GM12865 (cell line): ENCODE results near the gene SLC22A23.

Experiments used
- DNase-seq: peaks from one replicate; pipeline ENCODE4 v3.0.0; 2010; ENCODE audit warnings: low read depth
- H3K4me3 ChIP-seq: 2 replicates; pipeline ENCODE4 v1.5.1; 2011; ENCODE audit warnings: mild to moderate bottlenecking, low read depth, low read length, control low read depth
- TF ChIP-seq, protein P1 (sequence below): IDR thresholded peaks from 2 replicates; pipeline ENCODE4 v1.5.1; 2011; ENCODE audit warnings: low read length, control low read depth, low read depth, inconsistent platforms; ENCODE audit not compliant: insufficient read depth; ENCODE audit errors: missing control alignments

The SLC22A23 gene

DNA sequence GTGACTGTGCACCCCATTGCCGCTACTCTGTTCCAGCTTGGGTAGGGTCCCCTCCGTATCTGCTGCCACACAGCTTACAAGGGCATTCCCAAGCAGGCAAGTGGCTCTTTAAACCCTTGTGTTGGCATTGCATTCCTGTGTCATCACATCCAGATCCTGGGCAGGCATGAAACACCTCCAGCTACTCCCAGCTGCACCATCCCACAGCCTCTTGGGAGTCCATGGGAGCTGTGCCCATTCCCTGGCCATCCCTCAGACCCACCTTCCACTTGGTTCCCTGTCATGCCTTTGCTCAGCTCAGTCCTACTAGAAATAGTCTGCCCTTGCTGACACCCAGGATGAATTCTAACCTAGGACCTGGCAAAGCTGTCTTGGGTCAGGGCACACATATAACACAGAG is 110.4 kb downstream of the SLC22A23 start:
- no peak overlapping the region for H3K4me3 ChIP-seq
- TF ChIP-seq, protein P1, sequence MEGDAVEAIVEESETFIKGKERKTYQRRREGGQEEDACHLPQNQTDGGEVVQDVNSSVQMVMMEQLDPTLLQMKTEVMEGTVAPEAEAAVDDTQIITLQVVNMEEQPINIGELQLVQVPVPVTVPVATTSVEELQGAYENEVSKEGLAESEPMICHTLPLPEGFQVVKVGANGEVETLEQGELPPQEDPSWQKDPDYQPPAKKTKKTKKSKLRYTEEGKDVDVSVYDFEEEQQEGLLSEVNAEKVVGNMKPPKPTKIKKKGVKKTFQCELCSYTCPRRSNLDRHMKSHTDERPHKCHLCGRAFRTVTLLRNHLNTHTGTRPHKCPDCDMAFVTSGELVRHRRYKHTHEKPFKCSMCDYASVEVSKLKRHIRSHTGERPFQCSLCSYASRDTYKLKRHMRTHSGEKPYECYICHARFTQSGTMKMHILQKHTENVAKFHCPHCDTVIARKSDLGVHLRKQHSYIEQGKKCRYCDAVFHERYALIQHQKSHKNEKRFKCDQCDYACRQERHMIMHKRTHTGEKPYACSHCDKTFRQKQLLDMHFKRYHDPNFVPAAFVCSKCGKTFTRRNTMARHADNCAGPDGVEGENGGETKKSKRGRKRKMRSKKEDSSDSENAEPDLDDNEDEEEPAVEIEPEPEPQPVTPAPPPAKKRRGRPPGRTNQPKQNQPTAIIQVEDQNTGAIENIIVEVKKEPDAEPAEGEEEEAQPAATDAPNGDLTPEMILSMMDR = no peak
- no peak for DNase-seq

DNA sequence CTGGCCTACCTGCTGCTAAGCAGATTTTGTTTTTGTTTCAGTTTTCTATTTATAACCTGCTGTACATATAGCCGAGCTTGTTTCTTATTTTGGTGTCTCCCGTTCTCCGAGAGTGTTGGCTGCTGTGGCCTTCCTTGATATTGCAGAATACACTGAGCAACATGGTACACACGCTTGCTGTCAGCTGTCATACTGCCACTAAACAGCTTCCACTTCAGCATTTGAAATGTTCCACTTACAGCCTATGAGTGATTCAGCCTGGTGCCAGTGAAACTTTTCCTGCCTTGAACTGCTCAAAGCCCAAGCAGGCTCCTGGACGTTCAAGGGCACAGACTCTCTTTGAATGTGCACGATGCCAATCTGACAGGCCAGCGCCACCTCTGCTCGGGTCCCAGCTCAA is 111.0 kb downstream of the SLC22A23 start:
- no peak overlapping the region for H3K4me3 ChIP-seq
- TF ChIP-seq, protein P1 = no peak
- DNase-seq = no peak

DNA sequence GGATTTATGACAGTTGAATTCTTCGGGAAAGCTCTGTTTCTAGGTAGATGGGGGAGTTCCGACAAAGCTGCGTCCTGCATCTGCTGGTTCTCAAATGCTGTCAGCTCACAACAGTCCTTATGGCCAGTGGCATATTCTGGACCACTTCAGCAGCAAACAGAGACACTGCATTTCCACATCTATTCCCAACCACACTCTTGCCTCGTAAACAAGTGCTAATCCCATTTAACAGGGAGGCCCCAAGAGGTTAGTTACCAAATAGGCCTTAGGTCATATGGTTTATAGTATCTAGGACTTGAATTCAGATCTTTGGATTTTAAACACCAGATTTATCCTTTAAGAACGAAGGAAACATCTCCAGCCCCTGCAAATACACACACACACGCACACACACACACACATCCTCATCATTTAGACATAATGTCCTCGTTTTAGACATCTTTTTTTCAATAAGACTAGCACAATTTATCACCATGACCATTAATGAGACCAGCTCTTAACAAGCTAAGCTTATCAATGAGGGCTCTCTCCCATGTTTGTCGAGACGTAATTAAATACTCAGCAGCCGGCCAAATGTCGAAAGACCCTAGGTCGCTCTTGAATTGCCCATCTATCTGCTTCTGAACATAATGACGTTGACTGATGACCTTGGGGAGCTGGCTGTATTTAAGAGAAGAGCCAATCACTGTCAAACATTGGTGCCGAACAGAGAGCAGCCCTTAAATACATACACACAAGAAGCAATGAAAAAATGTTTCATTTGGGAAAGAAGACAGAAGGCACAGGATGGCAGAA is 113.6 kb downstream of the SLC22A23 start:
- TF ChIP-seq, protein P1 = no peak
- H3K4me3 ChIP-seq = no peak overlapping the region
- DNase-seq = no peak

DNA sequence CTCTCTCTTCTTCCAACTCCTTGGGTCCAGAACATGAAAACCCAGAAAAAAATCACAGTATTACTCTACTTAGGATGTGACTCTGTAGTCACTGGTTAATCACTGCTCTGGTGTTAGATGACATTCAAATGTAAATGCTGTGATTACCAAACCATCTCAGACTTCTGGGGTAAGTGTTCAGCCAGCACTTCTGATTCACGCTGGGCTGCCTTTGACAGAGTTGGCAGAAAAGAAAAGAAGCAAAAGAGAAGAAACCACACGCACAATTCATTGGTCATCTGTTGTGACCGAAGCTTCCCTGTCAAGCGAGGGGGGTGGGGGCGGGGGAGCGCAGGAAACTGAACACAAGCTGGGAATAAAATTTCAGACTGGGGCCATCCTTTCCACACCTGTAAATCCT is 115.4 kb downstream of the SLC22A23 start:
- TF ChIP-seq, protein P1 = no peak
- DNase-seq = no peak
- no peak overlapping the region for H3K4me3 ChIP-seq

DNA sequence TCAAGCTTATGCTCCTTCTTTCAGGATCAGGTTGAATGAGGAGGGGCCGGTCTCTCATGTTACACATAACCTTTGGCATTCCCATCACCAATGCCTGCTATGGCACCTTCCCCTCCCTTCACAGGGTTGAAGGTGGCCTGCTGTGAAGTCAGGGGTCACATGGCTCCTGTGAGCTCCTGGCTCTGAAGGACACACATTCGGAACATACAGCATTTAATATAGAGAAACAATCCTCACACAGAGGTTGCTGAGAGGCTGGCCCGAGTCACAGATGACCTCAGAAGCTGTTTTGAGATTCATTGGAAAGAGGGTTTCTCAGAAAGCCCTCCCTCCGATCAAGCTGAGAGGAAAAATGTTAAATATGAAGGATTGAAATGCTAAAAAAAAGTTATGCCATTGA is 116.0 kb downstream of the SLC22A23 start:
- TF ChIP-seq, protein P1 = no peak
- no peak for DNase-seq
- no peak overlapping the region for H3K4me3 ChIP-seq

DNA sequence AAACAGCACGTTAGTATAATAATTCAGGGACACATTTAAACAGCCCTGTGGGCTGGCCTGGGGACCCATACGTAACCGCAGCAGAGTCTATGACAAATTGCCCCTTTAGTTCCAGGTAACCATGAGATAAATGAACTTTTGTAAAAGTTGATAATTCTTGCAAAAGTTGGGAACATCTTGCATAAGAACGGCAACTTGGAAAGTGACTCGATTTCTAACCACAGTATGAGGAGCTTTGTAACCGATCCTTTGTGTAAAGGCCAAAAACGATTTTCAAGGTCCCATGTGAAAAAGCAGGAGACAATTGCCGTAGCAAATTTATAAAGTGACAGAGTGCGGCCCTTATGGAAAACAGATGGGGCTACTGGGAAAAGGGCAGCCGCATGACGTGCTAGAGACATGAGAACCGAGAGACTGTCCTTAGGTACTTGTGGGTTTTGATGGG is 116.5 kb downstream of the SLC22A23 start:
- H3K4me3 ChIP-seq = no peak overlapping the region
- DNase-seq = no peak
- TF ChIP-seq, protein P1 = no peak

DNA sequence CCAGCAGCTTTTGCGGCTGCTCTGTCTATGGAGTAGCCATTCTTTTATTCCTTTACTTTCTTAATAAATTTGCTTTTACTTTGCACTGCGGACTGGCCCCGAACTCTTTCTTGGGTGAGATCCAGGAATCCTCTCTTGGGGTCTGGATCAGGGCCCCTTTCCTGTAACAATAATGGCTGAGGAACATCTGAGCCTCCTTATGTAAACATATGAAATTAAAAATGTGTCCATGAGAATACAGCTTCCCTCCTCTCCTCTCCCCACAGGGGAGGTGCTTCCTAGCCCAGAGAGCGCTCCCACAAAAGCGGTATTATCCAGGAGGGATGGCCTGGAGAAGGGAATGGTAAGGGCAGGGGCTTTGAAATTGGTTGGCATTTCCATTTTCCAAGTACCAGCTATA is 117.0 kb downstream of the SLC22A23 start:
- DNase-seq = no peak
- TF ChIP-seq, protein P1 = no peak
- H3K4me3 ChIP-seq = no peak overlapping the region
